NK-92 (cell line): ENCODE results near the gene TCAIM.
A peak's percentile ranks its signal among the peaks of the same experiment; 100 is the strongest.

ENCODE experiments used
- DNase-seq: peaks from one replicate; lab custom pipeline; 2025; ENCODE audit not compliant: unreplicated experiment; lab: John Stamatoyannopoulos, UW

Gene TCAIM, protein sequence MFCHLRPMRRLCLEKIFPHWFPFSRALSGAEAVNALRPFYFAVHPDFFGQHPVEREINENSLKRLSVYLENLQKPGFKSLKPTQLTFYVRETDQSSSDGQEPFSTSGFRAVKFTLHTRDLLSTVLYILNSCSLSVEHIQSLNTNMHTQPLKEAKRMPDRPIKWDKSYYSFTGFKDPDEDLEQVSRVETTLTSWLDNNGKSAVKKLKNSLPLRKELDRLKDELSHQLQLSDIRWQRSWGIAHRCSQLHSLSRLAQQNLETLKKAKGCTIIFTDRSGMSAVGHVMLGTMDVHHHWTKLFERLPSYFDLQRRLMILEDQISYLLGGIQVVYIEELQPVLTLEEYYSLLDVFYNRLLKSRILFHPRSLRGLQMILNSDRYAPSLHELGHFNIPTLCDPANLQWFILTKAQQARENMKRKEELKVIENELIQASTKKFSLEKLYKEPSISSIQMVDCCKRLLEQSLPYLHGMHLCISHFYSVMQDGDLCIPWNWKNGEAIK

DNA sequence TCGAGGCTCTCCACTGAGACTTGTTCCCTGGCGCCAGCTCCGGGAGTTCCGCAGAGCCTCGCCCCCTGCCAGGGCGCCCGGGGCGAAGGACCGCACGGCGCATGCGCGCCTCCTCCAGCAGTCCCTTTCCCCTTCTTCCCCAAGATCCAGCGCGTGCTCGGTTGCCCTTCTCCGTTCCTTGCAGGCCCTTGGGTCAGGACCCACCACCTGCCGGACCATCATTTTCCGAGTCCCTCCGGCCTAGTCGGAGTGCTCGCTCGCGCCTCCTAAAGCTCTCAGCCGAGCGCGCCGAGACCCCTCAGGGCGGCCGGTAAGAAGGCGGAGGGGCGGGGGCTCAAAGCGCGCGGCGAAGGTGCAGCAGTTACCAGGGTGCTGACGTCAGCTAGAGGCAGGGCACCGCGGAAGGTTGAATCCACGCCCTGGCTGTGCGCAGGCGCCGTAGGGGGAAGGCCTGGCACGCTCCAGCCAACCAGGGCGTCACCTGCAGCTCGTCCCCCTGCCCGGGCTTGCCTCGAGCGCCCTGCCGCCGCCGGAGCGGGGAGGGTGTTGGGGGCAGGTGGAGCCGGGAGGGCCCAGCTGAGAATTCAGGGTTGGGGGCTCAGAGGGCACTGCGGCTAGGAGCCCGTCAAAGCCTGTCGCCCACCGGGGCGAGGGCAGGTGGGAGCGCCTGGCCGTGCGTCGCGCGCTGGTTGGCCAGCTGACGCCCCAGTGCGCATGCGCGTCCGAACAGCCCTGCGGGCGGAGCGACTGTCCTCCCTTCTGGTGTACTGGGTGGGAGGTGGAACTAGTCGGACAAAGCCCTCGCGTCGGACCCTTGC lies at the start of gene TCAIM:
Gene TCAIM (plus strand): TSS at position 757 of the 818 bp plus-strand sequence. CDS start 16,017 bp downstream, outside the sequence.
- DNase-seq = peak; percentile 96

DNA sequence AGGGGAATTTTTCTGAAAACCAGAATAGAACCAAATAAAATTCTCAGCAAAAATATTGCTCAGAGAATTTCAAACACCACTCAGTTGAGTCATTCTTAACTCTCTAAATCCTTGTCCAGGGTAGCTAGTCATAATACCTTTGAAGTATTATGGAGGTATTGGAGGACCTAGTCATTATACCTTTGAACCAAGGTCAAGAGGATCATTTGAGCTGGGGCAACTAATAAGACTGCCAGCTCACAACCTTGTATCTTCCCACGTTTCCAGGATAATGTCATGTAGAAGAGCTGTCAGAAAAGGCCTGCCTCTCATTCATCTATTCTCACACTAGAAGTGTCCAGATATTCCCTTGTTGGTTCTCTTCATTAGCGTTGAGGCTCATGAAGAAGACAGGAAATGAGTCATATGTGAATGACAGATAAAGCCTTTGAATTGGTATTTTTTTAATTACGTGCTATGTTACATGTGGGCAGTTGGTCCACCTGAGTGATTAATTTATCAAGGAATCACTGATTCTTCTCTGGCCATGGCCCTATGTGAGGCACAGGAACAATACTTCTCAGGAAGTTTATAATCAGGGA lies 48.6 kb upstream of the TCAIM start:
- no peak for DNase-seq

DNA sequence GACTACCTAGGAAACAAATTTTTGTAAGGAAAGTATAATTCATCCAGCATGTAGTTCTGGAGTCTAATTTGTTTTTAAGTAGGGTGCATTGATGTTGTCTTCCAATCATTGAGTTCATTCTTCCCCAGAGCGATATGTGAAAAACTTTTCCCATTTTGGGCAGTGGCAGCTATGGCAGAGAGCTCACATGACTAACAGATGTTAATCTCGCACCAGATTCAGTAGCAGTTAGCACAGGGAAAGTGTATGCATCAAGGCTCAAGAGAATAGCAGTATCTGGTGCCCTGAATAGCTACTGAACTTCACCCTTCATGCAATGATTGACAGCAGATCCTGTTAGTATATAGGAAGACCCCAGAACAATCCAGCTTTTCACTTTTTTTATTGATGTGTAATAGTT lies 46.3 kb upstream of the TCAIM start:
- DNase-seq = no peak

DNA sequence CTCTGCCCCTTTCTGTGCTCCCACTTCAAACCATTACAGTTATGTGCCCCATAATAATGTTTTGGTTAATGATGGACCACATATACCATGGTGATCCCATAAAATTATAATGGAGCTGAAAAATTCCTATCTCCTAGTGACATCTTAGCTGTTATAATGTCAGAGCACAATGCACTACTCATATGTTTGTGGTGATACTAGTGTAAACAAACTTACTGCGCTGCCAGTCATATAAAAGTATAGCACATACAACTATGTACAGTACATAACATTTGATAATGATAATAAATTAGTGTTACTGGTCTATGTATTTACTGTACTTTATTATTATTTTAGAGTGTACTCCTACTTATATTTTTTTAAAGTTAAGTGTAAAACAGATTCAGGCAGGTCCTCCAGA lies 45.6 kb upstream of the TCAIM start:
- no peak for DNase-seq

DNA sequence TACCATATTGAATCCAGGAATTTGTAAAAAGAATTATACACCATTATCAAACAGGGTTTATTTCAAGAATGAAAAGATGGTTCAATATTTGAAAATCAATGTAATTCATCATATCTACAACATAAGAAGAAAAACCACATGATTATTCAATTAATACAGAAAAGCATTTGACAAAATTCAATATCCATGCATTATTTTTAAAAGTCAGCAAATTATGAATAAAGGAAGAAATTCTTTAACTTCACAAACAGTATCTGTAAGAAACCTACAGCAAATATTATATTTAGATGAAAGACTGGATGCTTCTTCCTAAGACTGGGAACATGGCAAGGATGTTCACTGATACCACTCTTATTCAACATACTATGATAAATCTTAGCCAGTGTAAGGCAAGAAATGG lies 41.3 kb upstream of the TCAIM start:
- DNase-seq = no peak

DNA sequence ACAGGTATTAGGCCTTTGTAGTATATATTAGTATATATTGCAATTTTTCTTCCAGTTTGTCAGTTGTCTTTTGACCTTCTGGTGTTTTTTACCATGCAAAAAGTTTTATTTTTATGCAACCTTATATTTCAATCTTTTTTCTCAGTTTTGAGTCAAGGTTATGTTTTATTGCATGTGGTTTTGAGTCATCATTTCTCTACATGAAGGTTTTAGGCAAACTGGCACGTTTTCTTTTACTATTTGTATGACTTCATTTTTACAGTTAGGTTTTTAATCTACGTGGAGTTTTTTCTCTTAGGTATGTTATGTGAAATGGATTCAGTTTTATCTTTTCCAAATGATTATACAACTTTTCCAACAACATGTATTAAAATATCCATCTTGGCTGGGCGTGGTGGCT lies 36.8 kb upstream of the TCAIM start:
- no peak for DNase-seq

DNA sequence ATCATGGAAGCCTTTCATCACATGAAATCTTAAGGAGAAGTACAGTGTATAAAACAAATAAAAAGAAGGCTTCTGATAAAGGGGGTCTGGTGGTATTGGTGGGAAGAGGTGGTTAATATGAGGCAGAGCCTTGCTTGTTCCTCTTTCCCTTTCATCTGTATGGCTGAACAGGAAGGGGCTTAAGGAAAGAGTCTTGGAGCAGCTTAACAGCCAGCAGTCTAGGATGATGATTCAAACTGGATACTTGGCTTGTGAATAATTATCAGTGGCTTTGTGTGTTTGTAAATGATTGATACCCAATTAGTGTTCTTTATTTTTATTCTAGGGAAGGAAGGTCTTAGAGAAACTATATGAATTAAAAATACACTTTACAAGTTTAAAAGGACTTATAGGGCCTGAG lies 29.1 kb upstream of the TCAIM start:
- DNase-seq = no peak

DNA sequence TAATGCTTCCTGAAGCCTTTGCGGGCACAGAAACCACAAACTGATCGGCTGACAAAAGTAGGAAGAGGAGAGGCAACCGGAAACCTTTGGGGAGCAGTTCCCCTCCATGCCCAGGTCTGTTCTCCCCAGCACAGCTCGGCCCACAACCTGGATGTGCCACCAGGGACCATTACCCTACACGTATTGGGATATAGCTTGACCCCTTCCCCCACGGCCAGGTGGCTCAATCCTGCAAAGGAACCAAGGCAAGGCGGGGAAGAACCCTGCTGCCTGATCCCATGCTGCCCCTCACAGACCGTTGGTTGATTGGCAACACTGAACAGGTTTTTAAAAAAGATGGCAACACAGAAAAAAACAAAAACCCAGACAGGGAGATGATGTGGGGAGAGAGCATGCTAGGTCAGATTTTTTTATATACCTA lies 19.7 kb upstream of the TCAIM start:
- no peak for DNase-seq

DNA sequence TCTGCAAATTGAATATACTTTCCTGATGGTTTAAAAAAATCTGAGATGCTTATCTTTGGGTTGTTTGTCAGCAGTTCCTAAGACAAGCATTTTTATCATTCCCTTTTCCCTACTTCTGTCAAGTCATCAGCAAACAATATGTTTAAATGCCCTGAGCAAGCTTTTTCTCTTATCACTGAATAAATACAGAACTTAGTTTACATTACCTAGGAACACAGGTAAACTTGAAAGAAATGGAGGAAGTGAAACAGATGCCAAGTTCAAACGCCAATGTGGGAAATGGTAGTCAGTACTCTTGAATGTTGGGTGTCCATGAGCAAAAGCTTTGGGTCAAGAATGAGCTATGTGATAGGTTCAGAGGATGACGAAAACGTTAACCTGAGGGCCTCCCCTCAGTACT lies 17.2 kb upstream of the TCAIM start:
- no peak for DNase-seq

DNA sequence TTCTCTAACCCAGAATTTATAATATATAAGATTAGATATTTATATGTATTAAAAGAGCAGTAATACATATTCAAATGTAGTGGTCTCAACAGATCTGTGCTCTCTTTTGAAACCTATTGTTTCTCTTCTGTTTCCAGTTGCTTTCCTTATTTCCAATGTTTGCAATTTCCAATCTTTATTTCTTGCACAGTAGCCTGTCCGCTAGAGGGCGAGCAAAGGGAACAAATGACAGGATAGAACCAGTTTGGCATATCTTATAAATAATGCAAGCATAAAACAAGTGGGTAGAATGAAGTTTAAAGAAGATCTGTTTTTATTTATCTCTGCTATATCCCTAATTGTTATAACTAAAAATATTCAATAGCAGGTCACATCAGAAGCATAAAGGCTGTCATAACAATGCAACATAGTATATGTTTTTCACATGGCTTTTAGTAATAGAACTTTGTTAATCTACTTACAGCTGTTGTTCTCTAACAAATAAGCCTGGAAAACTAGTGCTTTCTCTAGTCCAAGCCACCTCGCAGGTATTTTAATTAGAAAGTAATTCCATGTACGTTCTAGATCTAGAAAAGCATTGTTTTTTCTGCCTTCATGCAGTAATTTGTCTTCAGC lies 15.1 kb upstream of the TCAIM start:
- no peak for DNase-seq

DNA sequence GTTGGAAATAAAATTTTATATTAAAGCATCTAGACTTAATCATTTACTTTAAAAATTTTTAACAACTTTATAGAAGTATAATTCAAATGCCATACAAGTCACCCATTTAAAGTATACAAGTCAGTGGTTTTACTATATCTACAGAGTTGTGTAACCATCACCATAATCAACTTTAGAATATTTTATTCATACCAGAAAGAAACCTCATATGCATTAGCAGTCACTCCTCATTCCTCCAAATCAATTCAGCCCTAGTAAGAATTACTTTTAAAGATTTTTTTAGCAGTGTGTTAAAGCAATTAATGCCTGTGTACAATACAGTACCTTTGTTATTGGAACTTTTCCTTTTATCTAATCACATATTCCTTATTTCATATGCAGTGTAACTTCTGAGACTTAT lies 14.0 kb upstream of the TCAIM start:
- DNase-seq = no peak

DNA sequence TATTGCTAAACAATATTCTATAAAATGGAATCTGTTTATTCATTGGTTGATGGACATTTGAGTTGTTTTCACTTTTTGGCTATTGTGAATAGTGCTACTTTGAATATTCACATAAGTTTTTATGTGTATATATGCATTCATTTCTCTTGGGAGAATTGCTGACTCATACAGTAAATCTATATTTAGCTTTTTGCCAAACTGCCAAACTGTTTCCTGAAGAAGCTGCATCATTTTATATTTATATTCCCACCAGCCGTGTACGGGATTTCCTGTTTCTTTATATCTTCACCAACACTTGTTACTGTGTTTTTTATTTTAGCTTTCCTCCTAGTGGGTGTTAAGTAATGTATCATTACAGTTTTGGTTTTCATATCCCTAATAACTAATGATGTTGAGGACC lies 12.5 kb upstream of the TCAIM start:
- DNase-seq = no peak

DNA sequence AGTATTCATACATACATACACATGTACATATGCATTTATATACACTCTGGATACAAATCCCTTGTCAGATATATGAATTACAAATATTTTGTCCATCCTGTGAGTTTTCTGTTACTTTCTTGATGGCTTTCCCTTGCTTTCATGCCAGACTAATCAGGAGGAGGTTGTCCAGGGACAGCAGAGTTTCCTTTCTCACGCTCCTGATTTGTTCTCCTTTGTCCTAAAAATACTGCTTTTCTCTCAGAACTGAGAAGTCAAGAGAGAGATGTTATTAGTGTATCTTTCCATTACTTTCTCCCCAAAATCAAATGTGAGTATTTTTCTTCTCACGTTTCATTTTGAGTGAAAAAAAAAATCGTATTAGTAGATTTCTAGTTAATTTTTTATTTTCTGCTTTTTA lies 12.1 kb upstream of the TCAIM start:
- no peak for DNase-seq

DNA sequence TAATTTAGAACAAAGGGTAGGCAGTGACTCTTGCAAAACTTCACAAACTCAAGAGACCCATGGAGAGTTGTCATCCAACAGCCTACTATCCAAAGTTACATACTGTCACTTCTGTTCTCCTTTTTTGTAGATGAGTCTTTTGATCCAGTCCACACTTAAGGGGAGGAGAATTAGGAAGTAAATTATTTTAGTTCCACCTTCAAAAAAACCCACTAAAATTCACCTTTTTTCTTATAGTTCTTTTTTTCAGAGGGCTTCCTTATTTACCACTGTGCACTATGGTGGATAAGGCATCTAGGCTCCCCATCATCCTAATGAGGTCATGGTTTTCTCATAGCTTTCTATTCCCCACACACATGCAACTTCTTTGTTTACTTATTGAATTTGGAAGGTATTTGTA lies 8.6 kb upstream of the TCAIM start:
- DNase-seq = no peak

DNA sequence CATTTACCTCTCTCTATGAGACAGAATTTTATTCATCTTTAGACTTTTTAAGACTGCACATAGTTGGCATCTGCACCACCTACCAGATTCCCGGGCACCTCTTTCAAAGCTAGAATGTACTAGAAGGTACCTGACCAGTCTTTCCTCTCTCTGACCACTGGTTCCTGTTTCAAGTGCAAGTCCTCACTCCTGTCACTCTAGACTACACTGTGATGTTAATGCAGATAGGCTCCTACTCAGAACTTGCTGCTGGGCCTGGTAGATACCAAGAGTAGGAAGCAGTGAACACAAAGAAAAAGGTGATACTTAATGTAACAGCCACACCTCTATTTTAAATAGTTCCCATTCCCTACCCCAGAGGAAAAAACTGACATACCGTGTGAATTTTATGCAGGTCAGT lies 8.1 kb upstream of the TCAIM start:
- DNase-seq = no peak

DNA sequence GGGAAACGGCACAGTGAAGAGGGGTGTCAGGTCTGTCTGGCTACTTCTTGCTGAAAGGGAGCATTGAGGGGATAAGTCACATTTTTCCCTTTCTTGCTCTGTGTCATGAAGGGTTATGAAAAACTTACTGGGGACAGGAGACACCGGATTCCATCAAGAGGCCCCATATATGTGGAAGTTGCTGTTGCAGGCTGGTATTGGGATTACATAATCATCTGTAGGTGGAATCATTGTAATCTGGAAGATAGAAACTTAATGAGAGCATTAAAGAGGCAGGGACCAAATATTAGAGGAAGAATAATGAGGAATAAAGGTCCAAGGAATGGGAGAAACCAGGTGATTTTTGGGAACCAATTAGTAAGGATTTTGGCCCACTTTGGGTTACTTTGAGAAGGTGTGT lies 4.2 kb upstream of the TCAIM start:
- DNase-seq = no peak

DNA sequence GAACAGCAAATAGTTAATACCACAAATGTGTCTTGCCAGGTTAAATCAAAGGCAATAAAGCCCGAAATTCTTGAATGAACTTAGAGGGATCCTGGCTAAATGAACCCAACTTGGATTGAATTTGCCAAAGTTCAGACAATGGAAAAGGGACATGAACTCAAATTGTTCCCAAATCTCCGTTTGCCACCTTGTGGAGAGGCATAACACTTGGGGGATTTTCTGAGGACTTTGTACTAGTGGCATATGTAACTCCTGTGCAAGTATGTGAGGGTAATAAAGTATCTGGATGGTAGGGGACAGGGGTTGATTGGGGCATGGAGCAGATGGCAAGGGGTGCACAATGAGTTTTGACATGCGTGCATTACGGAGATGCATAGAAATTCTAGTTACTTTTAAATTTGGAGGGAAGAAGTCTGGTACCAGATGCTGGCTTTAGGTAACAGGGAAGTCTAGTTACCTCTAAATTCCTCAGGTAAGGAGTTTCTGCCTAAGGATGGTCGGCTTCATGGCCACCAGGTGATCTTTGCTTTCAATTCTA lies 1.2 kb upstream of the TCAIM start:
- no peak for DNase-seq

DNA sequence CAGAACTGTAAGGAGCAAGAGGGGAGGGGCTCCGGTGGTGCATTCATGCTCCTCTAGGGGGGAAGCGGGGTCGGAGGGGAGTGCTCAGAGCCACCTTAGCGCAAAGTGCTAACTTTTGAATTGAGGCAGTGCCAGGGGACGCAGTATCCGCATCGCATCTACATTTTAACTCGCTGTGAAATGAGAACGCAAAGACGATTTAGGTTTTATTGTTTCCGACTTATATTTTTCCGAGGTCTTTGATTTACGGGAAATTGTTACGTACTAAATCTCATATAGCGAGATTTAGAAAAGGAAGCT lies 212 bp downstream of the TCAIM start:
- no peak for DNase-seq

DNA sequence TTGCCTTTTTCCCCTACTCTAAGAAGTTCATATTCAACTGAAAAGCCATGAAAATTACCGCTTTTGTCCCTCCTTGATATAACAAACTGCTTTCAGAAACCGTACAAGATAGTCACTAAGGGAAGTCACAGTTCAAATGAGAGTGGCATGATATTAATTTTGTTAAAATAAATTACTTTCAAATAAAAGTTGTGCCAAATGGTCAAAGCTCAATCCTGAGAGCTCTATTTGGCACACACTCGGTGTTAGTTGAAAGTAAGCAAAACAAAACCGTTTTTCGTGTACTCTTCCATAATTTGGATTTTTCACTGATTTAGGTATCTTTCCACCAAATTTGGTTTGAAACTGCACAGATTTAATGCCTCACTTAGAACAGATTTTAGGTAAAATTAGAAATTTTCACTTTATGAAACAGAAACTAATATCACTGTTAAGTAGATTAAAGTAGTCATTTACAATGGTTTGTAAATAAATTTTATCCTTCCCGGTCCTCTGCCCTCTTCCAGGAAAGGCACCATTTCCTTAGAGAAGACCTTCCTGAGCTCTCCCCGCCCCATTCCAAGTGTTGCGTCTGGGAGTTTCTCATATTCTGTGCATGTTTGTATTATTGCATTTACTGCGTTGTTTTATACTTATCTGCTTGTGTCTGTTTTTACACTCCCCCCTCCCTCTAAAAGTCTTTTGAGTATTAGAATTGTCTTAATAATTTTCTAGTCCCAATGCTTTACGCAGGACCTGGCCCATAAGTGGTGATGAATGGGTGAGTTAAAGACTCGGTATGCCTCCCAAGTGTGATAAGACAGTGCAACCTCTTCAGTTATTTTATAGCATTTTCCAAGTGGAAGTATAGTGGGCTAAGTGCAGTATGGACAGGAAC lies 853 bp downstream of the TCAIM start:
- no peak for DNase-seq

DNA sequence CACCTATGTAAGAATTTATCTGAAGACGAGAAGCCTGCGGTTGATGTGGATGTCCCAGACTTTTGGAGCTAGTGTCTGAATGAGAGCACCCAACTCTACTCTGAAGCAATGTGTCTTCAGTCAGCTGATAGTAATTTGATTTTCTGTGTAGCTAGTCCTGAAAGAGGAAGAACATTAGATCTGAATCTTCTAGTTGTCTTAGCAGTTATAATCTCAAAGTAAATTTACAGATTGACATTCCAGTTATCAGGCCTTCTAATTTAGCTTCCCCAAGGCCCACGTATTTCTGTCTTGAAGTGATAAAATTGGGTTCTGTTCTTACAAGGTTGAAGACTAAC lies 1.5 kb downstream of the TCAIM start:
- DNase-seq = no peak
